HL-60 (cell line): ENCODE results near the gene RHOXF2.

ENCODE experiments used
- DNase-seq, 2 experiments: peaks; one replicate each; pipeline ENCODE4 v3.0.0-alpha.2; 2010 to 2020; ENCODE audit warnings: low read depth in 1 of 2, low spot score in 1 of 2
- H3K27ac ChIP-seq: fragments of 250-450 bp; sonication (Bioruptor Pico); replicated peaks from 2 replicates; pipeline ENCODE4 v1.5.1; 2020; ENCODE audit warnings: mild to moderate bottlenecking, moderate library complexity
- H3K27me3 ChIP-seq: fragments of 250-450 bp; sonication (Bioruptor Pico); 2 replicates; pipeline ENCODE4 v1.5.1; 2021; ENCODE audit warnings: mild to moderate bottlenecking, moderate library complexity; ENCODE audit not compliant: insufficient read depth, poor library complexity, severe bottlenecking
- H3K4me3 ChIP-seq: replicated peaks from 2 replicates; pipeline ENCODE4 v1.5.1; 2011; ENCODE audit warnings: mild to moderate bottlenecking, control low read depth, low read length; ENCODE audit not compliant: insufficient read depth
- CTCF ChIP-seq: IDR thresholded peaks from one replicate; pipeline ENCODE4 v1.5.1; 2011; ENCODE audit warnings: low read length, control low read depth, inconsistent platforms; ENCODE audit not compliant: insufficient read depth
- GABPA ChIP-seq: IDR thresholded peaks from 2 replicates; pipeline ENCODE4 v1.6.1; 2012; ENCODE audit warnings: low read depth
- POLR2AphosphoS5 ChIP-seq: IDR thresholded peaks from 2 replicates; pipeline ENCODE4 v1.6.1; 2012; ENCODE audit warnings: low read depth
- REST ChIP-seq: IDR thresholded peaks from 2 replicates; pipeline ENCODE4 v1.6.1; 2012; ENCODE audit warnings: low read depth; ENCODE audit not compliant: insufficient replicate concordance
- SPI1 ChIP-seq: IDR thresholded peaks from 2 replicates; pipeline ENCODE4 v1.6.1; 2012; ENCODE audit warnings: low read depth, mild to moderate bottlenecking, borderline replicate concordance

RHOXF2 gene

GRCh38 chrX:120200851-120201250 lies 42.4 kb downstream of the RHOXF2 start:
- Histone ChIP-seq H3K27ac (no peak overlapping the region), H3K27me3 (no peaks in the 10 kb centered on the region), H3K4me3 (no peak overlapping the region)
- TF ChIP-seq SPI1 (no peak), REST (no peak), POLR2AphosphoS5 (no peak), CTCF (no peak), GABPA (no peak)
- DNase-seq, result no peak

GRCh38 chrX:120205816-120206753 lies 47.7 kb downstream of the RHOXF2 start:
- H3K27me3 ChIP-seq, result no peaks in the 10 kb centered on the region
- TF ChIP-seq CTCF, result no peak
- no peak for TF ChIP-seq SPI1
- no peak for TF ChIP-seq GABPA
- TF ChIP-seq POLR2AphosphoS5, result no peak
- TF ChIP-seq REST, result no peak
- no peak for DNase-seq
- H3K27ac ChIP-seq, result no peak overlapping the region
- H3K4me3 ChIP-seq, result no peak overlapping the region

GRCh38 chrX:120207009-120207605 lies 48.7 kb downstream of the RHOXF2 start:
- TF ChIP-seq CTCF (no peak), SPI1 (no peak), REST (no peak)
- no peak for DNase-seq
- Histone ChIP-seq H3K27ac (no peak overlapping the region), H3K4me3 (no peak overlapping the region), H3K27me3 (no peaks in the 10 kb centered on the region)
